Loucy (cell line): ENCODE results near the gene DAP.

Source experiments
- H2AFZ ChIP-seq: fragments of 200-600 bp; sonication (generic); 2 replicates; pipeline ENCODE4 v1.6.0; 2016; ENCODE audit warnings: antibody characterized with exemption, mild to moderate bottlenecking, low read length, moderate library complexity
- H3F3A ChIP-seq: fragments of 200-600 bp; 2 replicates; pipeline ENCODE4 v1.6.0; 2016; ENCODE audit warnings: antibody characterized with exemption, low read depth, mild to moderate bottlenecking
- H3K27me3 ChIP-seq: fragments of 200-600 bp; sonication (generic); 2 replicates; pipeline ENCODE4 v1.6.1; 2014; ENCODE audit warnings: low read length, mild to moderate bottlenecking; ENCODE audit not compliant: insufficient read depth, poor library complexity, severe bottlenecking
- H3K36me3 ChIP-seq: fragments of 200-600 bp; sonication (generic); 2 replicates; pipeline ENCODE4 v1.6.1; 2016; ENCODE audit warnings: low read length; ENCODE audit not compliant: insufficient read depth
- H3K4me1 ChIP-seq: fragments of 200-600 bp; sonication (generic); 2 replicates; pipeline ENCODE4 v1.5.1; 2014; ENCODE audit warnings: low read length, mild to moderate bottlenecking; ENCODE audit not compliant: insufficient read depth, poor library complexity, severe bottlenecking
- H3K4me2 ChIP-seq: fragments of 200-600 bp; sonication (generic); 2 replicates; pipeline ENCODE4 v1.6.0; 2014; ENCODE audit warnings: antibody characterized with exemption, low read length, low read depth, mild to moderate bottlenecking; ENCODE audit not compliant: poor library complexity, severe bottlenecking
- H3K4me3 ChIP-seq: fragments of 200-600 bp; sonication (generic); 2 replicates; pipeline ENCODE4 v1.5.1; 2014; ENCODE audit warnings: low read length, mild to moderate bottlenecking, mixed read lengths; ENCODE audit not compliant: poor library complexity, severe bottlenecking
- H3K79me2 ChIP-seq: fragments of 200-600 bp; sonication (generic); 2 replicates; pipeline ENCODE4 v1.6.1; 2014; ENCODE audit warnings: low read length; ENCODE audit not compliant: insufficient read depth
- H3K9ac ChIP-seq: fragments of 200-600 bp; sonication (generic); 2 replicates; pipeline ENCODE4 v1.6.0; 2014; ENCODE audit warnings: mild to moderate bottlenecking, low read depth, low read length, moderate library complexity; ENCODE audit not compliant: poor library complexity, severe bottlenecking
- H3K9me2 ChIP-seq: fragments of 200-600 bp; sonication (generic); replicated peaks from 2 replicates; pipeline ENCODE4 v1.6.1; 2016; ENCODE audit warnings: low read depth, low read length, mixed read lengths
- H3K9me3 ChIP-seq: fragments of 200-600 bp; sonication (generic); 2 replicates; pipeline ENCODE4 v1.6.1; 2014; ENCODE audit warnings: mild to moderate bottlenecking, antibody characterized with exemption, low read length, low read depth; ENCODE audit not compliant: insufficient read depth
- H4K20me1 ChIP-seq: fragments of 200-600 bp; sonication (generic); 2 replicates; pipeline ENCODE4 v1.6.0; 2014; ENCODE audit warnings: antibody characterized with exemption, low read length, mild to moderate bottlenecking; ENCODE audit not compliant: insufficient read depth, poor library complexity, severe bottlenecking
- CTCF ChIP-seq: fragments of 200-600 bp; sonication (generic); conservative IDR thresholded peaks from 2 replicates; pipeline ENCODE4 v1.5.1; 2014; ENCODE audit warnings: mild to moderate bottlenecking, antibody characterized with exemption, low read length
- EZH2phosphoT487 ChIP-seq: fragments of 200-600 bp; IDR thresholded peaks from 2 replicates; pipeline ENCODE4 v1.6.1; 2018; ENCODE audit warnings: antibody characterized with exemption, mild to moderate bottlenecking, moderate library complexity, borderline replicate concordance

DAP gene

GRCh38 chr5:10757922-10758555, 3.0 kb downstream of the DAP start:
- Histone ChIP-seq H3K4me2 (peak overlapping the region; percentile 86), H3K9me2 (no peaks in the 10 kb centered on the region), H3K4me3 (peak overlapping the region; percentile 99), H3K9ac (peak overlapping the region; percentile 95), H3F3A (no peaks in the 10 kb centered on the region), H4K20me1 (peaks cover 60% of the 10 kb centered on the region), H3K27me3 (no peaks in the 10 kb centered on the region), H3K79me2 (peaks cover 74% of the 10 kb centered on the region), H3K36me3 (no peaks in the 10 kb centered on the region), H2AFZ (no peak overlapping the region), H3K9me3 (no peaks in the 10 kb centered on the region), H3K4me1 (peaks cover 54% of the 10 kb centered on the region)
- TF ChIP-seq EZH2phosphoT487, result no peak
- TF ChIP-seq CTCF, result no peak

DNA sequence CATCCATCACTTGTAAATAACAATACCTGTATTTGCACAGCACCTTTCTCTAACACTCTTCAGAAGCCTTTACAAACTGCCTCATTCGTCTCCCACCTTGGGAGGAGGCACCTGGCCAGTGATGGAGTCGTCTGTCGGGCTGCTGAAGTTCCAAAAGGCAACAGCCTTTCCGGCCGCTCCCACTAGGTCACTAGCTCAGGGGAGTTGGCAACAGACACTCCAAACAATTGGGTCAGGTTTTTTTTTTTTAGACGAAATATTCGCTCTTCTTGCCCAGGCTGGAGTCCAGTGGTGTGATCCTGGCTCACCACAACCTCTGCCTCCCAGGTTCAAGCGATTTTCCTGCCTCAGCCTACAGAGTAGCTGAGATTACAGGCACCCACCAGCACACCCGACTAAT, 4.0 kb downstream of the DAP start:
- no peaks in the 10 kb centered on the region for H3K36me3 ChIP-seq

DNA sequence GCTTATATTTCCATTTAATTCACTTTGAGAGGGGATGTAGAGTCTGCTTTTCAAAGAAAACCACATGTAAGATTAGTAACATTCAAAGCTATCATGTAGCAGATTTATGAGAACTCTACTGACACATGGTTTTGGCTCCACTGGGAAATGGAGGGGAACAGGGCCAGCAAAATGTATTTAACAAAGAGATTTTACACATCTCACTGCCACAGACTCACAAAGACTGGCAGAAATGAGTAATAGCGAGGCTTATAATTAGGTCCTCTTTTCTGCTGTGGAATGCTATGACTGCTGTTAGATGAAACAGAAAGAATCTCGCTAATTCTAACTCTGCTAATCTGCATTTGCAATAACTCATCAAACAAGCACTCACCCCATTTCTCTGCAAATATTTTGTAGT, 4.5 kb downstream of the DAP start:
- H3F3A ChIP-seq, result no peaks in the 10 kb centered on the region
- TF ChIP-seq CTCF (no peak), EZH2phosphoT487 (no peak)
- no peaks in the 10 kb centered on the region for H3K9me2 ChIP-seq
- H3K36me3 ChIP-seq, result no peaks in the 10 kb centered on the region
- no peaks in the 10 kb centered on the region for H3K9me3 ChIP-seq
- H4K20me1 ChIP-seq, result peaks cover 60% of the 10 kb centered on the region
- peak overlapping the region; percentile 17 for H3K9ac ChIP-seq
- H3K4me3 ChIP-seq, result peak overlapping the region; percentile 35
- no peaks in the 10 kb centered on the region for H3K27me3 ChIP-seq
- H3K4me1 ChIP-seq, result peaks cover 48% of the 10 kb centered on the region
- peak overlapping the region; percentile 86 for H3K4me2 ChIP-seq
- no peak overlapping the region for H2AFZ ChIP-seq
- H3K79me2 ChIP-seq, result peaks cover 89% of the 10 kb centered on the region

More for the DNA sequence above, 4.0 kb downstream of the DAP start:
- peak overlapping the region; percentile 86 for H3K4me2 ChIP-seq
- H3K79me2 ChIP-seq, result peaks cover 84% of the 10 kb centered on the region
- H4K20me1 ChIP-seq, result peaks cover 60% of the 10 kb centered on the region
- H2AFZ ChIP-seq, result no peak overlapping the region
- peak overlapping the region; percentile 35 for H3K4me3 ChIP-seq
- TF ChIP-seq EZH2phosphoT487 (no peak), CTCF (no peak)
- peaks cover 53% of the 10 kb centered on the region for H3K4me1 ChIP-seq
- no peaks in the 10 kb centered on the region for H3K9me2 ChIP-seq
- peak overlapping the region; percentile 43 for H3K9ac ChIP-seq
- no peaks in the 10 kb centered on the region for H3F3A ChIP-seq
- no peaks in the 10 kb centered on the region for H3K9me3 ChIP-seq
- H3K27me3 ChIP-seq, result no peaks in the 10 kb centered on the region
